ENCODE measurements around the gene CSRP1.

DNA sequence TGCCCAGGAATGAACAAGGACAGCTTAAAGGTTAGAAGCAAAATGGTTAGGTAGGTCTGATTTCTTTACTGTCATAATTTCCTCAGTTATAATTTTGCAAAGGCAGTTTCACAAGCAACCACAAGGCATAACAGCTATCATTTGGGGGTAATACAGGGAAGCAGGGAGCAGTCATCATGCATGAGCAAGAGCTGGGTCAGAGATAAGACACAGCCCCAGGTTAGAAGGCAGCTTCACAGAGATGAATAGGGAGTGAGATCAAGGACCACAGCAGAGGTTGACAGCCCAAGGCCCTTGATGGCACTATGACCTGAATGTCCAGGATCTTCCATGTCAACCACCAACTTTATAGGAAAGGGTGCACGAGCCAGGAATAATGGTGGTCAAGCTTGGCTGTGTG is 9.0 kb upstream of the CSRP1 start:
- TF ChIP-seq, protein P1, sequence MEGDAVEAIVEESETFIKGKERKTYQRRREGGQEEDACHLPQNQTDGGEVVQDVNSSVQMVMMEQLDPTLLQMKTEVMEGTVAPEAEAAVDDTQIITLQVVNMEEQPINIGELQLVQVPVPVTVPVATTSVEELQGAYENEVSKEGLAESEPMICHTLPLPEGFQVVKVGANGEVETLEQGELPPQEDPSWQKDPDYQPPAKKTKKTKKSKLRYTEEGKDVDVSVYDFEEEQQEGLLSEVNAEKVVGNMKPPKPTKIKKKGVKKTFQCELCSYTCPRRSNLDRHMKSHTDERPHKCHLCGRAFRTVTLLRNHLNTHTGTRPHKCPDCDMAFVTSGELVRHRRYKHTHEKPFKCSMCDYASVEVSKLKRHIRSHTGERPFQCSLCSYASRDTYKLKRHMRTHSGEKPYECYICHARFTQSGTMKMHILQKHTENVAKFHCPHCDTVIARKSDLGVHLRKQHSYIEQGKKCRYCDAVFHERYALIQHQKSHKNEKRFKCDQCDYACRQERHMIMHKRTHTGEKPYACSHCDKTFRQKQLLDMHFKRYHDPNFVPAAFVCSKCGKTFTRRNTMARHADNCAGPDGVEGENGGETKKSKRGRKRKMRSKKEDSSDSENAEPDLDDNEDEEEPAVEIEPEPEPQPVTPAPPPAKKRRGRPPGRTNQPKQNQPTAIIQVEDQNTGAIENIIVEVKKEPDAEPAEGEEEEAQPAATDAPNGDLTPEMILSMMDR (IDR thresholded peaks at IDR 0.05; ENCODE audit: insufficient read depth, low read length, poor library complexity, severe bottlenecking), result no peak
- no peak for TF ChIP-seq EZH2phosphoT487 (conservative IDR thresholded peaks at IDR 0.05; ENCODE audit: low read length)
